T-helper 1 cell (primary cell): ENCODE results near the gene BCL11B.
"Not testable (repeated sequence)": the region's sequence is repeated elsewhere in the genome, so short reads cannot be mapped to it uniquely, and the experiment has no call there.

ENCODE experiments used
- DNase-seq, 5 donors: peaks; one replicate each; pipeline ENCODE4 v3.0.0-alpha.2; 2012 to 2020

The BCL11B gene

DNA sequence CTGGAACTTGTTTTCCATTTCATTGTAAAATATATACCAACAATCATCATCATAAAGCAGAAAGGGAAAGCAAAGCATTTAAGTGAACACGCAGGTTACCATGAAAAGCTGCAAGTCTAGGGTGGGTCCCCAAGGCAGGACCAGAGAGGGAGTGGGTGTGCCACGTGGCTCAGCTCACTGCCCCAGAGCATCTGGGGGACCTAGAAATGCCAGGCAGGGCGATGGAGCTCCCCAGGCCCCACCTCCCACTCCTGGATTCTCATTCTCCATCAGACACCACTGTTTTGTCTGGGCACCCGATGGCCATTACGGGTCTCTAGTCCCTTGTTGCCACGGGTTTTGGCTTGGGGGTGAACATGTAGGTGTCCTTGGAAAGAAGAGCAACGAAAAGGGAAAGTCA, 34.7 kb downstream of the BCL11B start:
- no peak for DNase-seq

- DNase-seq = no peak
Observed at GRCh38 chr14:99236386-99237138, 35.4 kb downstream of the BCL11B start.

DNA sequence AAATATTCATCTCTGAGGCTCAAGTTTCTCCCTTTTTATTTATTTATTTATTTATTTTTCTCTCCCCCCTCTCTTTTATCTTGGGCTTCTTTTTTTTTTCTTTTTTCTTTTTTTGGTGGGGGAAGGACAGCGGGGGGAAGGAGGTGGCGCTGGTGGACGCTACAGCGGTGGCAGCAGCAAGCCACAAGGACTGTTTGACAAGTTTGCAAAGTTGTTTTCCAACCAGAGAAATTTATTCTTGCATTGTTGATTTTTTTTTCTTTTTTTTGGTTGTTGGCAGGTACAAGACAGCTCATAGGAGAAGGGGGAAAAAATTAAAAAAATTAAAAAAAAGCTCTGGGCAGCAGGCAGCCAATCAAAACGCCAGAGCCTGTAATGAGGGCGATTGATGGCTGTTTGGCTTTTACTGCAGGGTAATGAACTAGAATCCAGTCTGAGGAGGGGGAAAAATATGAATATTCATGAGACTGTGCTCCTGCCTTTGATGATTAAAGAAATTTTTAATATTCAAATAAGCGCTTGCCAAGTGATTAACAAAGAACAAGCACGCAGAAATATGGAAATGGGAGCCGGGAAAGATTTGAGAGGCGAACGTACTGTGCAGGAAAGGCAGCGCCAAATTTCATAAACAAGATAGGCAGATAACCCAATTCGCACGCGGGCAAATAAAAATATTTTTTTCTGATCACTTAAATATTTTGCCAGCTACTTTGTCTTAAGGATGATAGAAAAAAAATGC, 36.2 kb downstream of the BCL11B start:
- no peak for DNase-seq

DNA sequence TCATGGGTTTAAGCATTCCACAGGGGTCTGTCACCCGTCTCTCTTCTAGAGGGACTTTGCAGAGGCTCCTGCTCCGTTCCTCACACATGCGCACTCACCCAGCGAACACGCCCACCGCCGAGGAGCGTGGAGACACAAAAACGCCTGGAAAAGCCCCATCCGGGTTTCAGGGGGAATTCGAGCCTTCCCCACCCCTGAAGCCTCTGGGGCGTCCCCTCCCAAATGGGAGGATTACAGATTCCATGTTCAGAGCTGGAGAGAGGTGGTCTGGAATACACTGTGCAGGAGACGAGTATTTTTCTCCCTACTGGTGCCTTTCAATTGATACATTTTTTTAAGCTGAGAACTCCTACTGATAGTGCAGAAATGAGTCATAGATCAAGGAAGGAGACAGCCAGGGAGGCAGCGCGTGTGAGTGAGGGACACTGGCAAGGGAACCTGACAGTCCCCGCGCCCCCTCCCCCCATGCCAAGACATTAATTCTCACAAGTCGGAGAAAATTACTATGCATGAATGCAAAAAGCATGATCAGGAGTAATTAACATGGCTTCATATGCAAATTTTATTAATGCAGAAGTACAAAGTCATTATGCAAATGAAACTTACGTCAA, 36.9 kb downstream of the BCL11B start:
- peak; percentile 61 to 79 (median 67) for DNase-seq

GRCh38 chr14:99234355-99234754, 37.6 kb downstream of the BCL11B start:
- no peak for DNase-seq

DNA sequence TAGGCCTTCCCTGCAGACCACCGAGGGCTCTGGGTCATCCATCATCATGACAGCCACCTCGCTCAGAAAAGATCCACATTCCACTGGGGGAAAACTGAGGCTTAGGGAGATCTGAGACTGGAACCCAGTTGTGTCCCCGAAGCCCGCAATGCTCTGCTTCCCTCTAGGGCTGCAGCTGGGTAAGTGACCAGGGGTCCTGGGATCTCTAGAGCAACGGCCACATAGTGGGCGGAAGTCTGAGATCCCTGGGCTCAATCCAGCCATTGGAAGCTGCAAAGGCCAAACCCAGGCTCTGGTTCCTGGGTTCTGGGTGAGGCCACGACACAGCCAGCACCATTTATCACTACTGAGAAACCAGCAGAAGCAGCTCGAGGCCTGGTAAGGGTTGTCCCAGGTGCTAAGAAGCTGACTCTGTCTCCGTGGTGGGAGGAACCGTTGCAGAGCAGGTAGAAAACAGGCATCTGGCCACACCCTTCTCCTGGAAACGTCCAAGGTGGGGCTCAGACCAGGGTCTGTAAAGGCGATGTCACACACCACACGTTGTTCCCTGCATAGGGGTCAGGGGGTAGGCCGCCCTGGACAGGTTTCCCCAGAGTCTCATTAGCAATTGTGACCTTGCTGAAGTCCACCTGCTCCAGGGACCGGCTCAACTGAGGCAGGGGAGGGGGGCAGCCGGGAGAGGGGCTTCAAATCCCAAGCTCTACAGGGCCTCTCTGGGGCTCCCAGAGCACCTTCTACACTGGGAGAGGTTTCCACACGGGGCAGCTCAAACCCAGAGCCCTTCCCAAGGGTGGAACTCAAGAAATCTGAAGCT, 38.6 kb downstream of the BCL11B start:
- DNase-seq = no peak

DNA sequence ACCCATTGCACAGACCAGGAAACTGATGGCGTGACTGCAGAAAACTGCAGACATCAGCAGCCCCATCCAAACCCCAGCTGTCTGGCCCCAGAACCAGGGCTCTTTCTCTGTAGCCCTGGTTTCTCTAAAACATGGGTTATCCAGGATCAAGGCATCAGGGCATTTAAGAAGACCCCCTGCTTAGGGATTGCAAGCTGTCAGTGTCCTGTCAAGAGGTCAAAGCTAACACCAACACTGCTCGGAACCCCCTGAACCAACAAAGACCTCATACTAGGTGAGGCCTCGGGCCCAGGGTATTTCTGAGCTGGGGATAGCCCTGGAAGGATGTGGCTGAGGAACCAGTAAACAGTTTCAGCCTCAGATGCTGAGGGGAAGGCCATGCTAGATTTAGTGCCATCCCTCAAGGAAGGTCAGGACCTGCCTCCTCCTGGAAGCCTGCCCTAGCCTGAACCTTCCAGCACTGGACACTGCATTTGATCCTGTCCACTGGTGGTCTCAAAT, 39.2 kb downstream of the BCL11B start:
- DNase-seq = peak in 1 of 5 donors; percentile 68

- no peak for DNase-seq
Observed at GRCh38 chr14:99231850-99232713, 39.9 kb downstream of the BCL11B start.

DNA sequence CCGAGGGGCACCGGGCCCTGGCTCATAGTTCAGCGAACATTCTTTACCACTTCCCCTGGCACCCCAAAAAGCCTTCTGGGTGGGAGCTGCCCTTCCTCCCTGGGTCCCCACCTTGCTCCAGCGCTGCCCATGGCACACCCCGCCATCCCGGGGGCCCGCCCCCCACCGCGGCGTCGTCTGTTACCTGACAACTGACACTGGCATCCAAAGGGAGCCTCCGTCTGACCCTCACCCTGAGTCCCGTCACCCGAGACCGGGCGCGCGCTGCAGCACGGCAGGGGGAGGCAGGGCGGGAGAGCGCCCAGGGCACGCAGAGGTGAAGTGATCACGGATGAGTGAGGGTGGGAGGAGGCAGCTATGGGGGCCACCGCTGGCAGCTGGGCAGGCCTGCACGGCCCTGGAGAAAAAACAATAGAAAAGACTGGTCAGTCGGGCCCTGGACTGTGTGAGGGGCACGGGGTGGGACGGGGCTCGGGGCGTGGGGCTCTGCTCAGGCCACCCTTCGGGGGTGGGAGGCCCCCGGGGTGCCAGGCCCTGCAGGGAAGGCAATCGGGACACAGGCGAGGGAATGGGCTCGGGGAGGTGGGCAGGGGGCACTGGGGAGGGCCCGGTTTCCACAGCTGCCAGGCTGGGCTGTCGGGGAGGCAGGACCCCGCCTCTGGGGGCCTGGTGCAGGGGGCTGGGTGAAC, 40.7 kb downstream of the BCL11B start:
- DNase-seq = no peak

GRCh38 chr14:99230208-99231151, 41.5 kb downstream of the BCL11B start:
- DNase-seq = peak; percentile 74 to 92 (median 83)

- no peak for DNase-seq
Observed at GRCh38 chr14:99229654-99230207, 42.3 kb downstream of the BCL11B start.

- not testable (repeated sequence) for DNase-seq
Observed at GRCh38 chr14:99228760-99229159, 43.2 kb downstream of the BCL11B start.

DNA sequence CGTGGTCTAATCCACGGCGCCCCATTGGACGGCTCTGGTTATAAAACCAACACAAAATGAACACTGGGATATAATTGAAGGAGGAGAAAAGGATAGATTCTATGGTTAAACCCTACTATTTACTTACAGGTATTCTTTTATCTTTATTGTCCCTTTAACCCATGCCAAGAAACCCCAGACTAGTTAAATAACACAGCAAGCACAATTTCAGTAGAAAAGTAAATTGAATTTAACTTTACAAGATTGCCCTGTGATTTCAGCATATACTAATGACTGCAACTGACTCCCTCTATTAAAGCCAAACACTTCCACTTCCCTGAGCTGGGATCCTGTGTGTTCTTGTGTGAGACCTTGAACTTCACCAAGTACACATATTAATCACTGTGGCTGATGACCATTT, 45.3 kb downstream of the BCL11B start:
- DNase-seq = no peak

DNA sequence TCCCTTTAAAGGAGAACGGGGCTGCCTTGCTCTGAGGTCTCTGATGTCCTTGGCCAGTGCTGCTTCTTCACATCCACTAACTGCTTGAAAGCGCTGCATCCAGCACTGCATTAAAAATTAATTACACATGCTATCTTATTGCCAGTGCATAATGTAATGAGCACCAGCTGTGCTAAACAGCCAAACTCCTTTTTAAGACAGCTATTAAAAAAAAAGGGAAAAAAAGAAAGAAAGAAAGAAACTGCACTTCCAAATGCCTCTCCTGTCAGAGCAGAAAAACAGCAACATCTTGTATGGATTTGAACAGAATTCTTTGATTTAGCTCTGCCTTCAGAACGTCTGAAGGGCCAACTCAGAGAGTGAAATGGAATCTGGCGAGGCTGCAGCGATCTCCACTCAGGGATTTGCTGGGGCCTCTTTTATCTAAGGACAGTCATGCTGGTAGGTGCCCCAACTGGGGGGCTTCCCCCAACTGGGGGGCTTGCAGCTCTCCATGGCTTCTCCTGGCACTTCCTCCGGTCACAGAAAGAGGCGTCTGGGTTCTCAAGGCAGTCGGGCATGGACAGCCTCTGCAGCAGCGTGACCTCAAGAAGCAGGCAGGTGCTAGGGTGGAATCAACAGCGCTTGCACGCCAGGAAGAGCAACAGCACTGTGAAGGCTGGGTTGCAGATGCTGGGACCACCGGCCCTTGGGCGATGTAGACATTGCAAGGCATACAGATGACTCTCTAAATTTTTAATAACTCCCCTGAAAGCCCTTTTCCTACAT, 46.4 kb downstream of the BCL11B start:
- no peak for DNase-seq

- no peak for DNase-seq
Observed at GRCh38 chr14:99224948-99225347, 47.0 kb downstream of the BCL11B start.

DNA sequence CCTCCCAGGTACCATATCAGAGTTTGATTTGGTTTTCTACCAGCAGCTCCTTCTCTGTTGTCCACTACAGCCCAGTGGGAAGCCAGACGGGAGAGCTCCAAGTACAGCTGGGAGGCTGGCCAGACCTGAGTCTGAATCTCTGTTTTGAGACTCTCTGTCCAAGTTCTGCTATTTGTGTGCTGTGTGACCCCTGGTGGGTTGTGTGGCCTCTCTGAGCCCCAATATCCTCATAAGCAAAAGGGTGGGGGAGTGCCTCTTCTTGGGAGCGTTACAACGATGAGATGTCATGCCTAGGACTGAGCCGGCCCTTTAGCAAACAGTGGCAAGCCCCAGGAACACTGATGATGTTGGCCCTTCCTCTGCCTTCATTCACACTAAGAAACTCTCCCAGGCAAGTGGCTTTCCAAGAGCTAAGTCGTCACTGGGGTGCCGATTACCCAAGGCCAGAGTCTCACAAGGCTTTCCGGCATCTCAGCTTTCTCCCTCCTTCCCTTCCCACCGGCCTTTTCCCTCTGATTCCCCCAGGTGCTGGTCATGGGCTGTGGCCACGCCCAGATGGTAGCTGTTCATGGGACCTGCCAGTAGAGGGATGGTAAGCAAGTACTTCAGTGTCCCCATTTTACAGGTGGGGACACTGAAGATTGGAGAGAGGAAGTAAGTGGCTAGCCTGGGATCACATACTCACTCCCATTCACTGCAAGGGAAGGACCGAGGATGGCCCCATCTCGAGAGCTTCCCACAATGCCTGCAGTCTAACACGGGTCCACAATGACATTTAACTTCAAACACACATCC, 47.7 kb downstream of the BCL11B start:
- DNase-seq = no peak

DNA sequence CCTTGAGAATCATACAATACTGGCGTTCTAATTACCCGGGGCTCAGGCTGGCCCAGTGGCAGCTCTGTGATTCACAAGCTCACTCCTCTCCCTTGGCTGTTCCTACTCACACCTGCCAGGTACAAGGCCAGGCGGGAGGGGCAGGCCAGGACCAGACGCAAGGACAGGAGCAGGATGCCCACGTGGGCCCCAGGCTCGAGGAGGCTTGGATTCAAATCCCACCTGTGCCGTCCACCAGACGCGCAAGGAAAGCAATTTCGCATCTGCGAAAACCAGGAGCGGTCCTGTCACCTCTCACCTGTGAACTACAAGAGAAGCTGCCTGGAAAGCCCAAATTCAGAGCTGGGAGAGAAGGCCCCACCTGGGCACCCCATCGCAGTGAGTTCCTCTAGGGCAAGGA, 50.6 kb downstream of the BCL11B start:
- no peak for DNase-seq
